DOHH2 (cell line): ENCODE measurements around the gene AUTS2.

Source experiments
- H3F3A ChIP-seq: fragments of 200-600 bp; sonication (generic), shearing (Covaris generic); 2 replicates; pipeline ENCODE4 v1.6.0; 2016; ENCODE audit warnings: antibody characterized with exemption, mild to moderate bottlenecking; ENCODE audit not compliant: control insufficient read depth, insufficient read depth
- H3K27ac ChIP-seq: fragments of 200-600 bp; sonication (generic); 2 replicates; pipeline ENCODE4 v1.5.1; 2014; ENCODE audit warnings: low read depth, mild to moderate bottlenecking, low read length, moderate library complexity
- H3K27me3 ChIP-seq: fragments of 200-600 bp; sonication (generic); 2 replicates; pipeline ENCODE4 v1.6.1; 2014; ENCODE audit warnings: mild to moderate bottlenecking, low read length, mixed read lengths; ENCODE audit not compliant: control insufficient read depth
- H3K36me3 ChIP-seq: fragments of 200-600 bp; sonication (generic); 2 replicates; pipeline ENCODE4 v1.6.1; 2014; ENCODE audit warnings: mild to moderate bottlenecking, low read length, moderate library complexity, mixed read lengths; ENCODE audit not compliant: control insufficient read depth
- H3K4me1 ChIP-seq: fragments of 200-600 bp; sonication (generic); 2 replicates; pipeline ENCODE4 v1.6.1; 2014; ENCODE audit warnings: mild to moderate bottlenecking, low read length, mixed read lengths; ENCODE audit not compliant: control insufficient read depth
- H3K4me2 ChIP-seq: fragments of 200-600 bp; sonication (generic); 2 replicates; pipeline ENCODE4 v1.6.0; 2014; ENCODE audit warnings: mild to moderate bottlenecking, low read length, moderate library complexity
- H3K4me3 ChIP-seq: fragments of 200-600 bp; sonication (generic); 2 replicates; pipeline ENCODE4 v1.5.1; 2014; ENCODE audit warnings: mild to moderate bottlenecking, low read length, mixed read lengths
- H3K79me2 ChIP-seq: fragments of 200-600 bp; sonication (generic); 2 replicates; pipeline ENCODE4 v1.6.1; 2014; ENCODE audit warnings: mild to moderate bottlenecking, low read length, mixed read lengths; ENCODE audit not compliant: control insufficient read depth
- H3K9me2 ChIP-seq: fragments of 200-600 bp; sonication (generic); replicated peaks from 2 replicates; pipeline ENCODE4 v1.6.1; 2014; ENCODE audit warnings: mild to moderate bottlenecking, low read length, mixed read lengths; ENCODE audit not compliant: control insufficient read depth
- H3K9me3 ChIP-seq: fragments of 200-600 bp; sonication (generic); 2 replicates; pipeline ENCODE4 v1.6.1; 2014; ENCODE audit warnings: antibody characterized with exemption, low read length, mixed read lengths; ENCODE audit not compliant: control insufficient read depth, insufficient read depth
- H4K20me1 ChIP-seq: fragments of 200-600 bp; sonication (generic); 2 replicates; pipeline ENCODE4 v1.6.0; 2014; ENCODE audit warnings: low read depth, mild to moderate bottlenecking, antibody characterized with exemption, low read length, moderate library complexity; ENCODE audit not compliant: control insufficient read depth, insufficient read depth
- EZH2phosphoT487 ChIP-seq: fragments of 200-600 bp; sonication (generic); IDR thresholded peaks from 2 replicates; pipeline ENCODE4 v1.6.1; 2017; ENCODE audit warnings: borderline replicate concordance, mild to moderate bottlenecking, antibody characterized with exemption, low read length, moderate library complexity, mixed read lengths
- TF ChIP-seq, protein P1 (sequence below): fragments of 200-600 bp; sonication (generic); IDR thresholded peaks from one replicate; pipeline ENCODE4 v1.5.1; 2014; ENCODE audit warnings: antibody characterized with exemption, mild to moderate bottlenecking, low read depth, low read length; ENCODE audit not compliant: poor library complexity, severe bottlenecking

The AUTS2 gene

DNA sequence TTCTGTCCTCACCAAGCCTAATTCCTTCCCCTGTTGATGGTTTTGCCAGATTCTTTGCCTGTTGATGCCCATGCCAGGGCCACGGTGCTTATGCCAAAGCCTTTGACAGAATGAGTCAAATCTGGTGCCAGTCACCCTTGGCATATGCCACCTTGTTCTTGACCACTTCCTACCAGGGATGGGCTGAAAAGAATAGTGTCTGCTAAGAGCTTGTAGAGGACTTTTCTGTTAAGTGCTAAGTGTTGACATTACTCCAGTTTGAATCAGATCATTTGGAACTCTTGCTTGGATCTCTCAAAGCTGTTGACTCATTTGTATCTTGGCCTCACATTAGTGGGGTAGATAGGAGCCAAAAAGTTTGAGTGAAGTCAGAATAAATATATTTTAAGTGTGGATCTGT, 661.2 kb downstream of the AUTS2 start:
- H3K9me2 ChIP-seq, result no peaks in the 10 kb centered on the region
- H3K9me3 ChIP-seq, result no peaks in the 10 kb centered on the region
- H3K79me2 ChIP-seq, result no peaks in the 10 kb centered on the region
- no peaks in the 10 kb centered on the region for H3K4me1 ChIP-seq
- H4K20me1 ChIP-seq, result no peaks in the 10 kb centered on the region
- H3K36me3 ChIP-seq, result no peaks in the 10 kb centered on the region
- H3K4me2 ChIP-seq, result no peak overlapping the region
- TF ChIP-seq EZH2phosphoT487, result no peak
- TF ChIP-seq, protein P1, sequence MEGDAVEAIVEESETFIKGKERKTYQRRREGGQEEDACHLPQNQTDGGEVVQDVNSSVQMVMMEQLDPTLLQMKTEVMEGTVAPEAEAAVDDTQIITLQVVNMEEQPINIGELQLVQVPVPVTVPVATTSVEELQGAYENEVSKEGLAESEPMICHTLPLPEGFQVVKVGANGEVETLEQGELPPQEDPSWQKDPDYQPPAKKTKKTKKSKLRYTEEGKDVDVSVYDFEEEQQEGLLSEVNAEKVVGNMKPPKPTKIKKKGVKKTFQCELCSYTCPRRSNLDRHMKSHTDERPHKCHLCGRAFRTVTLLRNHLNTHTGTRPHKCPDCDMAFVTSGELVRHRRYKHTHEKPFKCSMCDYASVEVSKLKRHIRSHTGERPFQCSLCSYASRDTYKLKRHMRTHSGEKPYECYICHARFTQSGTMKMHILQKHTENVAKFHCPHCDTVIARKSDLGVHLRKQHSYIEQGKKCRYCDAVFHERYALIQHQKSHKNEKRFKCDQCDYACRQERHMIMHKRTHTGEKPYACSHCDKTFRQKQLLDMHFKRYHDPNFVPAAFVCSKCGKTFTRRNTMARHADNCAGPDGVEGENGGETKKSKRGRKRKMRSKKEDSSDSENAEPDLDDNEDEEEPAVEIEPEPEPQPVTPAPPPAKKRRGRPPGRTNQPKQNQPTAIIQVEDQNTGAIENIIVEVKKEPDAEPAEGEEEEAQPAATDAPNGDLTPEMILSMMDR, result no peak
- no peak overlapping the region for H3K27ac ChIP-seq
- no peaks in the 10 kb centered on the region for H3K27me3 ChIP-seq
- H3F3A ChIP-seq, result no peaks in the 10 kb centered on the region
- H3K4me3 ChIP-seq, result no peak overlapping the region

DNA sequence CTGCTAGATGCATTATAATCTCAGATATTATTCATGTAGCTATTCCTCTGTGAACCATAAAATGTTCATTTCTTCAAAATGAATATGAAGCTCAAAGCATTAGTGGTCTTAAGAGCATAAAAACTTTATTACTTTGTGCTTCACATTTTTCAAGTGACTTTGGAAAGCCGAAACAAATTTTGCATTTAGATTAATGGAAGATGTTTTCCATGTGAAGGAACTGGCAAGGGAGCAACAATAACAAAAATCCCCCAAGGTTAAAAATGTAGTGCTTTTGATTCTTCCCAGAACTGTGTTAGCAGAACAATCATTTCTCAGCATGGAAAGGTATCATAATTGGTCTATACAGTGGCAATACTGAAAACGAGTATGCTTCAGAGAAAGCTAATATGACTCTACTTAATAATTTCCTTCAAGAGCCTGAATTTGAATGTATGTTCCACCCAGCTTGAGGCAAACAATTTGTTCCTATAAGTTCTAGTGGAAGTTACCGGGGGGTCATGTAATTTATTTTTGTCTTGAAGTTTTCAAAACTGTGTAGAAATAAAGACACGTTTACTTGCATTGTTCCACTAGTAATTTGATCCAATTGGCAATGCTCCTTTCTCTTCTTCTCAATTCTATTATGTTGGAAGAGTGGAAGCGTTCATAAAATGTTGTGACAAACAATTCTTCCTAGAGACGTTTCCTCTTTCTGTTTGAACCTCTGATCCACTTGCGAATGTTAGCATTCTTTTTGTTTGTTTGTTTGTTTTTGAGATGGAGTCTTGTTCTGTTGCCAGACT, 665.4 kb downstream of the AUTS2 start:
- Histone ChIP-seq H3K9me3 (no peaks in the 10 kb centered on the region), H3K4me3 (no peak overlapping the region), H3K9me2 (no peaks in the 10 kb centered on the region), H3F3A (no peaks in the 10 kb centered on the region), H3K4me1 (no peaks in the 10 kb centered on the region), H3K4me2 (no peak overlapping the region), H3K79me2 (no peaks in the 10 kb centered on the region), H4K20me1 (no peaks in the 10 kb centered on the region), H3K27me3 (no peaks in the 10 kb centered on the region), H3K36me3 (no peaks in the 10 kb centered on the region), H3K27ac (no peak overlapping the region)
- no peak for TF ChIP-seq EZH2phosphoT487
- TF ChIP-seq, protein P1, result no peak

- no peaks in the 10 kb centered on the region for H3K79me2 ChIP-seq
Measured at GRCh38 chr7:70266186-70266585, 667.9 kb downstream of the AUTS2 start.

More at GRCh38 chr7:70266186-70266585, 667.9 kb downstream of the AUTS2 start:
- H3K4me3 ChIP-seq, result no peak overlapping the region
- H3K36me3 ChIP-seq, result no peaks in the 10 kb centered on the region
- H3K27ac ChIP-seq, result no peak overlapping the region
- no peaks in the 10 kb centered on the region for H4K20me1 ChIP-seq
- no peaks in the 10 kb centered on the region for H3K4me1 ChIP-seq
- TF ChIP-seq, protein P1, result no peak
- no peak for TF ChIP-seq EZH2phosphoT487
- no peaks in the 10 kb centered on the region for H3K9me3 ChIP-seq
- no peaks in the 10 kb centered on the region for H3K27me3 ChIP-seq
- H3K4me2 ChIP-seq, result no peak overlapping the region
- H3K9me2 ChIP-seq, result no peaks in the 10 kb centered on the region
- H3F3A ChIP-seq, result no peaks in the 10 kb centered on the region
